ENCODE results near the gene CHST8.
"Not testable (repeated sequence)": the region's sequence is repeated elsewhere in the genome, so short reads cannot be mapped to it uniquely, and the experiment has no call there.

The CHST8 gene

GRCh38 chr19:33618363-33618762 is 3.4 kb upstream of the CHST8 start:
- not testable (repeated sequence) for DNase-seq (ENCODE audit: low read depth)

- DNase-seq (ENCODE audit: low read depth) = no peak
Observed at GRCh38 chr19:33618884-33619283, 2.9 kb upstream of the CHST8 start.

GRCh38 chr19:33620611-33621010 is 1.1 kb upstream of the CHST8 start:
- no peak for DNase-seq (ENCODE audit: low read depth)

- no peak for DNase-seq (ENCODE audit: low read depth)
Observed at GRCh38 chr19:33621065-33621785, 528 bp upstream of the CHST8 start.

GRCh38 chr19:33622505-33622808 is 704 bp downstream of the CHST8 start:
- DNase-seq (ENCODE audit: low read depth) = no peak

- no peak for DNase-seq (ENCODE audit: low read depth)
Observed at GRCh38 chr19:33622809-33623511, 1.2 kb downstream of the CHST8 start.

GRCh38 chr19:33624586-33624985 is 2.8 kb downstream of the CHST8 start:
- no peak for DNase-seq (ENCODE audit: low read depth)

- no peak for DNase-seq (ENCODE audit: low read depth)
Observed at GRCh38 chr19:33627526-33627925, 5.8 kb downstream of the CHST8 start.

GRCh38 chr19:33627962-33628839 is 6.4 kb downstream of the CHST8 start:
- DNase-seq (ENCODE audit: low read depth) = no peak

- no peak for DNase-seq (ENCODE audit: low read depth)
Observed at GRCh38 chr19:33628921-33629825, 7.4 kb downstream of the CHST8 start.

GRCh38 chr19:33629826-33630375 is 8.1 kb downstream of the CHST8 start:
- no peak for DNase-seq (ENCODE audit: low read depth)

GRCh38 chr19:33630880-33631608 is 9.3 kb downstream of the CHST8 start:
- no peak for DNase-seq (ENCODE audit: low read depth)

- DNase-seq (ENCODE audit: low read depth) = no peak
Observed at GRCh38 chr19:33631609-33631973, 9.8 kb downstream of the CHST8 start.

GRCh38 chr19:33634361-33635091 is 12.8 kb downstream of the CHST8 start:
- no peak for DNase-seq (ENCODE audit: low read depth)

- no peak for DNase-seq (ENCODE audit: low read depth)
Observed at GRCh38 chr19:33638167-33639034, 16.6 kb downstream of the CHST8 start.

- no peak for DNase-seq (ENCODE audit: low read depth)
Observed at GRCh38 chr19:33639035-33639681, 17.4 kb downstream of the CHST8 start.

GRCh38 chr19:33640773-33641172 is 19.0 kb downstream of the CHST8 start:
- DNase-seq (ENCODE audit: low read depth) = no peak

GRCh38 chr19:33641261-33641660 is 19.5 kb downstream of the CHST8 start:
- no peak for DNase-seq (ENCODE audit: low read depth)
